Glutamatergic neuron (in vitro differentiated cells): Measurements from ENCODE around the gene MAPK6. TPM values are rescaled to one million over a fixed set of nuclear protein-coding genes. Genes with fewer than 3 reads are reported as not detected.
"Not testable (repeated sequence)": the region's sequence is repeated elsewhere in the genome, so short reads cannot be mapped to it uniquely, and the experiment has no call there.

Experiments used
- DNase-seq: peaks from one replicate; pipeline ENCODE4 v3.0.0; 2022
- H3K27ac Mint-ChIP-seq: one replicate; pipeline ENCODE4 v1.8.0; 2020; ENCODE audit warnings: mild to moderate bottlenecking, mixed read lengths, inconsistent platforms; ENCODE audit not compliant: unreplicated experiment
- H3K27me3 Mint-ChIP-seq: one replicate; pipeline ENCODE4 v1.8.0; 2020; ENCODE audit warnings: mild to moderate bottlenecking, moderate library complexity, mixed read lengths, inconsistent platforms; ENCODE audit not compliant: unreplicated experiment
- H3K36me3 Mint-ChIP-seq: one replicate; pipeline ENCODE4 v1.8.0; 2020; ENCODE audit warnings: mild to moderate bottlenecking, mixed read lengths, inconsistent platforms; ENCODE audit not compliant: unreplicated experiment
- H3K4me1 Mint-ChIP-seq: one replicate; pipeline ENCODE4 v1.8.0; 2020; ENCODE audit warnings: mild to moderate bottlenecking, low read depth, mixed read lengths, inconsistent platforms; ENCODE audit not compliant: unreplicated experiment
- H3K4me3 Mint-ChIP-seq: one replicate; pipeline ENCODE4 v1.8.0; 2020; ENCODE audit warnings: mild to moderate bottlenecking, mixed read lengths, inconsistent platforms; ENCODE audit not compliant: unreplicated experiment
- H3K9me3 Mint-ChIP-seq: one replicate; pipeline ENCODE4 v1.8.0; 2020; ENCODE audit warnings: mild to moderate bottlenecking, moderate library complexity, mixed read lengths, inconsistent platforms; ENCODE audit not compliant: unreplicated experiment
- CTCF ChIP-seq: fragments of 200-600 bp; sonication (generic); IDR thresholded peaks from one replicate; pipeline ENCODE4 v1.5.0; 2021; ENCODE audit not compliant: partially characterized antibody, unreplicated experiment
- total RNA-seq: library from RNA; stranded (reverse); fragmentation: NEBNext Ultra II Directional; extraction: Animal tissue kit (Norgen Biotek cat#: 25700); gene quantifications from one replicate; pipeline ENCODE4 v1.2.1, GENCODE V29; 2021; ENCODE audit not compliant: unreplicated experiment

MAPK6 gene
- total RNA-seq, 1 donor from 2014 or later = 109 TPM

GRCh38 chr15:52054381-52054780, 35.4 kb downstream of the MAPK6 start:
- Mint-ChIP-seq H3K36me3 (peaks cover 10% of the 10 kb centered on the region), H3K27me3 (no peaks in the 10 kb centered on the region)
- DNase-seq = no peak

DNA sequence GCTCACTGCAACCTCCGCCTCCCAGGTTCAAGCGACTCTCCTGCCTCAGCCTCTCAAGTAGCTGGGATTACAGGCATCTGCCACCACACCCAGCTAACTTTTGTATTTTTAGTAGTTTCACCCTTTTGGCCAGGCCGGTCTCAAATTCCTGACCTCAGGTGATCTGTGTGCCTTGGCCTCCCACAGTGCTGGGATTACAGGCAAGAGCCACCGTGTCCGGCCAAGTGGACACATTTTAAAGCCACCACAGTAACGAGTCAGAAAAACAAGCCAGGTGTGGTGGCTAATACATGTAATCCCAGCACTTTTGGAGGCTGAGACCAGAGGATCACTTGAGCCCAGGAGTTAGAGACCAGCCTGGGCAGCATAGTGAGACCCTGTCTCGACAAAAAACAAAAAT, 35.8 kb downstream of the MAPK6 start:
- not testable (repeated sequence) for H3K27me3 Mint-ChIP-seq, H3K4me1 Mint-ChIP-seq, H3K9me3 Mint-ChIP-seq, H3K4me3 Mint-ChIP-seq, H3K36me3 Mint-ChIP-seq, DNase-seq, H3K27ac Mint-ChIP-seq

More at GRCh38 chr15:52054381-52054780, 35.4 kb downstream of the MAPK6 start:
- Mint-ChIP-seq H3K4me1 (no peaks in the 10 kb centered on the region), H3K4me3 (no peak overlapping the region), H3K9me3 (no peaks in the 10 kb centered on the region), H3K27ac (no peak overlapping the region)
- no peak for TF ChIP-seq CTCF

- H3K27ac Mint-ChIP-seq = no peak overlapping the region
- TF ChIP-seq CTCF = no peak
- peaks cover 4% of the 10 kb centered on the region for H3K36me3 Mint-ChIP-seq
- H3K9me3 Mint-ChIP-seq = no peaks in the 10 kb centered on the region
- no peaks in the 10 kb centered on the region for H3K27me3 Mint-ChIP-seq
- no peak for DNase-seq
- H3K4me3 Mint-ChIP-seq = no peak overlapping the region
- no peaks in the 10 kb centered on the region for H3K4me1 Mint-ChIP-seq
Measured at GRCh38 chr15:52056001-52056400, 37.0 kb downstream of the MAPK6 start.

GRCh38 chr15:52056496-52056895, 37.5 kb downstream of the MAPK6 start:
- no peaks in the 10 kb centered on the region for H3K4me1 Mint-ChIP-seq
- H3K27me3 Mint-ChIP-seq = no peaks in the 10 kb centered on the region
- H3K4me3 Mint-ChIP-seq = no peak overlapping the region
- no peaks in the 10 kb centered on the region for H3K9me3 Mint-ChIP-seq
- H3K36me3 Mint-ChIP-seq = peaks cover 4% of the 10 kb centered on the region
- DNase-seq = no peak
- no peak for TF ChIP-seq CTCF
- no peak overlapping the region for H3K27ac Mint-ChIP-seq

DNA sequence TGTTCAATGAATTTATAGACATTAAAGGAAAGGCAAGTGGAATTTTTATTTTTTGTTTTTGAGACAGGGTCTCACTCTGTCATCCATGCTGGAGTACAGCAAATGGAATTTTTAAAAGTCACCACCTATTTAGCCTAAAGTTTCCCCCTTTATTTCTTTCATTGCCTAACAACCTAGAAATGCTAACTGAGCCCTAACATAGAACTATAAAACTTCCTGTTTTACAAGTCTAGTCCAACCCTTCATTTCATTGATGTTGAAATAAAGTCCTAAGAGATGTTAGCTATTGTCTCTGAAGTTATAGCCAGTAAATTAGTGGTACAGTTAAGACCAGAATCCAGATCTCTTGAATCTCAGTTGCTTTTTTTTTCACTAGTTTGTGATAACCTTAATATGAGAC, 39.0 kb downstream of the MAPK6 start:
- H3K4me1 Mint-ChIP-seq = no peaks in the 10 kb centered on the region
- no peak for TF ChIP-seq CTCF
- H3K9me3 Mint-ChIP-seq = no peaks in the 10 kb centered on the region
- H3K4me3 Mint-ChIP-seq = no peak overlapping the region
- DNase-seq = no peak
- no peak overlapping the region for H3K27ac Mint-ChIP-seq
- H3K36me3 Mint-ChIP-seq = peaks cover 4% of the 10 kb centered on the region
- no peaks in the 10 kb centered on the region for H3K27me3 Mint-ChIP-seq

GRCh38 chr15:52060501-52060900, 41.5 kb downstream of the MAPK6 start:
- no peak overlapping the region for H3K4me3 Mint-ChIP-seq
- no peaks in the 10 kb centered on the region for H3K9me3 Mint-ChIP-seq
- H3K27ac Mint-ChIP-seq = no peak overlapping the region
- peaks cover 4% of the 10 kb centered on the region for H3K27me3 Mint-ChIP-seq
- no peaks in the 10 kb centered on the region for H3K4me1 Mint-ChIP-seq
- TF ChIP-seq CTCF = no peak
- DNase-seq = no peak
- no peaks in the 10 kb centered on the region for H3K36me3 Mint-ChIP-seq
